Panc1 (cell line): ENCODE data around the gene TEX54.

ENCODE experiments used
- CTCF ChIP-seq: fragments of 450-650 bp; IDR thresholded peaks from 2 replicates; pipeline ENCODE4 v1.5.1; 2017; ENCODE audit warnings: mild to moderate bottlenecking
- POLR2AphosphoS5 ChIP-seq: IDR thresholded peaks from 2 replicates; pipeline ENCODE4 v1.6.1; 2012; ENCODE audit warnings: mild to moderate bottlenecking, low read depth, low read length, moderate library complexity
- REST ChIP-seq, 2 experiments: IDR thresholded peaks; 2 replicates each; pipeline ENCODE4 v1.6.1; 2011 to 2012; ENCODE audit warnings: low read depth in 2 of 2, control low read depth in 1 of 2, low read length in 1 of 2, mild to moderate bottlenecking in 1 of 2, moderate library complexity in 1 of 2; ENCODE audit not compliant: insufficient read depth in 1 of 2
- SIN3A ChIP-seq: IDR thresholded peaks from 2 replicates; pipeline ENCODE4 v1.6.1; 2012; ENCODE audit warnings: low read depth, mild to moderate bottlenecking, low read length, moderate library complexity, borderline replicate concordance; ENCODE audit not compliant: insufficient read depth
- TCF7L2 ChIP-seq: IDR thresholded peaks from 2 replicates; pipeline ENCODE4 v1.6.1; 2011; ENCODE audit warnings: mild to moderate bottlenecking, low read depth, low read length, inconsistent platforms

GRCh38 chr11:62789576-62789975, 43.1 kb downstream of the TEX54 start:
- TF ChIP-seq CTCF (no peak), SIN3A (no peak), POLR2AphosphoS5 (no peak), REST (IDR thresholded peaks at IDR 0.05; ENCODE audit: insufficient read depth in 1 of 2, low read depth in 2 of 2, low read length in 1 of 2) (no peak), TCF7L2 (no peak)
